Smooth muscle cell of the brain vasculature (primary cell): ENCODE measurements around the gene CAPN5.
A peak's percentile ranks its signal among the peaks of the same experiment; 100 is the strongest.
"Not testable (repeated sequence)": the region's sequence is repeated elsewhere in the genome, so short reads cannot be mapped to it uniquely, and the experiment has no call there.

Experiments used
- DNase-seq: peaks from one replicate; pipeline ENCODE4 v3.0.0-alpha.2; 2012; ENCODE audit warnings: low read depth, low spot score

The CAPN5 gene

DNA sequence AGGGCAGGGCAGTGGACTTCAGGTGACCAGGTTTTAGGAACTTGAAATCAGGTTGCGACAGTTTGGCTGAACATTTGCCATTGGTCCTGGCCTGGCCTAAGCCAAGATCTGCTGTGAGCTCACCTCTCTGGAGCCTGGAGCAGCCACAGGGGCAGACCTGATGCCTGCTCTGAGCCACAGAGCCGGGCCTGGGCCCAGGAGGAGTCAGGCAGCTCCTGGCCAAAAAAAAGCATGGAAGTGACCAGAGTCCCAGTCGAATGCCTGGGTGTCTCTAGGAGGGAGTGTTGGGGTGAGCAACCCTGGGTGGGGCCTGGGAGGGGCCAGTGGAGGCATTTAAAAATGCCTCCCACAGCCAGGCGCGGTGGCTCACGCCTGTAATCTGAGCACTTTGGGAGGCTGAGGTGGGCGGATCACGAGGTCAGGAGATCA, 29.8 kb downstream of the CAPN5 start:
- DNase-seq: no peak

DNA sequence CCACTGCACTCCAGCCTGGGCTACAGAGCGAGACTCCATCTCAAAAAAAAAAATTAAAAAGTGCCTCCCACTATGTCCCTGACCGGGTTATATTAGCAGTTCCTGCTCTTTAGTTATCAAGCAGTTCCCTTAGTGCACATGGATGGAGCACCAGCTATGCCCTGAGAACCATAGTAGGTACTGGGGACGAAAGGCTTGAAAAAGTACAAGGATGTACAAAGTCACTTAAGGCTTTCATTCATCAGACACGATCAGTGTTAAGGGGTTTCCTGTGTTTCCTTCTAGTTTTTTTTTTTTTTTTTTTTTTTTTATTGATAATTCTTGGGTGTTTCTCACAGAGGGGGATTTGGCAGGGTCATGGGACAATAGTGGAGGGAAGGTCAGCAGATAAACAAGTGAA, 30.4 kb downstream of the CAPN5 start:
- not testable (repeated sequence) for DNase-seq

DNA sequence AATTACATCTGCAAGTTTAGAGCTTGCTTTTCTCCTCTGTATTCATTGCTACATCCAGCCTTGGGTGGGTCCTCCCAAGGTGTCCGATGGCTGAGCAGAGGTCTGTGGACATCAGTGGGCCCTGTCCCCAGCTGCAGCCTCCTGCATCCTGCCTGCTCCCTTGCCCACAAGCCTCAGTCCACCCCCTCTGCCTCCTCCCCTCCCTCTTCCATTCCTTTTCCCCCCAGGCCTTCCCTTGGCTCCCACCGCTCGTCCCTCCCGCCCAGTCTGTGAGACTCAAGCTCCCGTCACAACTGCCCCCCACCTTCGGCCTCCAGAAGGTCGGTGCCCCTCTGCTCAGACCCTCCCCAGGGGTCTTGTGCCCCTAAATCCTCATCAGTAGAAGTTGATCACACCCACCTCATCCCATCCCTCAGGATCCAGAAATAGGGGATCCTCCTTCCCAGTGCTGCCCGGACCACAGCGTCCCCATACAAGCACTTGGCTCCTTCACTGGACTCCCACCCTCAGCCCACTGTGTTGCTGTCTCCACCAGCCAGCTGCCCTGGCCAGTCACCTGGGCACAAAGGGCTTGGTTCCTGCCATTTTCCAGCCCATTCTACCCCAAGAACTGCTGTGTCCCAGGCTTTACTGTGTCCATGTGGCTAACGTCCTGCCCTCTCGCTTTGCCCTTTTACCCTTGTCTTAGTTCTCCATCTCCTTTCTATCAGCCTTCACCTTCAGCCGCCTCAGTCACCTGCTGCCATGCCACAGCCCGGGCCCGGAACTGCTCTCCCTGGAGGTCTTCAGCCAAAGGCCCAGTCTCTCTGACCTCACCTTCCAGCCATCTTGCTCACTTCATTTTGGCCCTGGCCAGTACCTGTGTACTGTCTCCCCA, 33.6 kb downstream of the CAPN5 start:
- DNase-seq: no peak

DNA sequence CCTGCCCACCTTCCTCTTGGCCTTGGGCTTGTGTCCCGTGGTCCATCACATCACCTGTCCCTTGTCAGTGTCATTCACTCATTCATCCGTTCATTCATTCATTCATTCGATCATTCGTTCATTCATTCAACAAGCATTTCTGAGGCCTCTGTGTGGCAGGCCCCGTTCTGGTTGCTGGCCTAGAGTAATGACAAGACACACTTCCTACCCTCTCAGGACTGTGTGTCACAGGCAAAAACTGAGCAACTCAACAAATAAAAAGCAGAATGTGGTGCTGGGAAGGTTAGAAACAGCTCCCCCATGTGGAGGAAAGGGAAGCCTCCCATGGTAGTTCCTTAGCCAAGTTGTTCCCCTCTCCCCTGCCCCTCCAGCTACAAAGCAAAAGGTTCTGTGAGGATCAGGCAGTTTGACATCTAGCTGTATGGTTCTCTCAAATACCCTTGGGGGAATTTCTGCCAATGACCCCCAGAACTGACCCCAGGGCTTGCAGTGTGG, 34.3 kb downstream of the CAPN5 start:
- DNase-seq: no peak

DNA sequence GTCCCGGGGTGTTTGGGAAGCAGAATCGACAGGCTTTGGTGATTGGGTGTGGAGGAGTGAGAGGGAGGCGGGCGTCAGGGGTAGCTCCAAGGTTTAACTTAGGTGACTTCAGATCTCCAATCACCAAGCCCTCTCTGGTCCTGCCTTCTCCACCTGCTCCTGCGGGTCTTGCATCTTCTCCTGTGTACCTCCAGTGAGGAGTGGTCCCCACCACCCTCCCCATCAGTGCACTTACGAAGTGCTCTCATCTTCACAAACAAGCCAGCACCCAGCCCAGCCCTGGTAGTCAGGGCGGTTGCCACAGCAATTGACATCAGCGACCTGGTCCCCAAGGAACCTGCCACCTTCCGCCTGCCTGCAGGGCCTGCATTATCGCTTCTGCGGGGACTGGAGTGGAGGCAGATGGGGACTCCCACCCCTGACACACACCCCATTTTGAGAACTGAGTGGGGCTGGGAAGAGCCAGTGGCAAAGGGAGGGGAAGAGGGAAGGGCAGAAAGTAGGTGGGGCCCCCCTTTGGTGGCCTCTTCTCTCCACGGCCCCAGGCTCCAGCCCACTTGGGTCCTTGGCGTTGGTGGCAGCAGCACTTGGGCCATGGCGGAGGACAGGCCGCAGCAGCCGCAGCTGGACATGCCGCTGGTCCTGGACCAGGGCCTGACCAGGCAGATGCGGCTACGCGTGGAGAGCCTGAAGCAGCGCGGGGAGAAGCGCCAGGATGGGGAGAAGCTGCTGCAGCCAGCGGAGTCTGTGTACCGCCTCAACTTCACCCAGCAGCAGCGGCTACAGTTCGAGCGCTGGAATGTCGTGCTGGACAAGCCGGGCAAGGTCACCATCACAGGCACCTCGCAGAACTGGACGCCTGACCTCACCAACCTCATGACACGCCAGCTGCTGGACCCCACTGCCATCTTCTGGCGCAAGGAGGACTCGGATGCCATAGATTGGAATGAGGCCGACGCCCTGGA, 35.8 kb downstream of the CAPN5 start, which contains the start of gene OMP:
OMP (plus strand) TSS at position 595 of the 965 bp plus-strand sequence; CDS start at position 595, 0 bp downstream.
- no peak for DNase-seq

DNA sequence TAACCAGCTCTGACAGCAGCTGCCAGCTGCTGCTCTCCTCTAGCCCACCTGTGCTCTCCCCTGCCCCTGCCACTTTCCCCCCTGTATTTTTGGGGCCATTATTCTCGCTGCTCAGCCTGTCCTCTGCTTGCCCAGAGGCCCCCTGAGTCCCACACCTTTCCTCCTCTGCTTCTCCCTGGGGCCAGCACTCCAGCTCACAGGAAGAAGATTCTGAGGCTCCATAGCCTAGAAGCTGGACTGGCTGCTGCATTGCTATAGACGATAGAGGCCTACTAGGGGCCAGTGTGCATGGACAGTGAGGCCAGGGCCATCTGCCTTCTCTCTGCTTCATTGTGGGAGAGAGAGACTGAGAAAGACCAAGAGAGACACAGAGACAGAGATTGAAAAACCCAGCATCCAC, 36.5 kb downstream of the CAPN5 start:
- no peak for DNase-seq

DNA sequence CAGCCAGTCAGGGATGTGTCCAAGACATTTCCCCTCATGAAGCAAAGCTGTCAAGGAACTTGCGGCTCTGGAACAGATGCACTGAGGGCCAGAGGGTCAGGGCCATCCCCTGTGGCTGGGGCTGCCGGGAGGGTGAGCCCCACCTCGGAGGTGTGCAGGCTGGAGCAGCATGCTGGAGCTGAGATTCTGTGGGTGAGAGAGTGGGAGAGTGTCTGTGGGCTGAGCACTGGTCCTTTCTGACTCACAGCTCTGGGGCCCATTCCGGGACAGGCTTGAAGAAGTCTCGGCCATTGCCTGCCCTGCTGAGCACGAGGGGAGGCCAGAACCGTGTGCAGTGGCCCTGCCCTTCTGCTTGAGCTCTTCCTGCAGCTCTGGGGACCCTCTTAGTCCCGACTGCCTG, 38.0 kb downstream of the CAPN5 start:
- DNase-seq: no peak

DNA sequence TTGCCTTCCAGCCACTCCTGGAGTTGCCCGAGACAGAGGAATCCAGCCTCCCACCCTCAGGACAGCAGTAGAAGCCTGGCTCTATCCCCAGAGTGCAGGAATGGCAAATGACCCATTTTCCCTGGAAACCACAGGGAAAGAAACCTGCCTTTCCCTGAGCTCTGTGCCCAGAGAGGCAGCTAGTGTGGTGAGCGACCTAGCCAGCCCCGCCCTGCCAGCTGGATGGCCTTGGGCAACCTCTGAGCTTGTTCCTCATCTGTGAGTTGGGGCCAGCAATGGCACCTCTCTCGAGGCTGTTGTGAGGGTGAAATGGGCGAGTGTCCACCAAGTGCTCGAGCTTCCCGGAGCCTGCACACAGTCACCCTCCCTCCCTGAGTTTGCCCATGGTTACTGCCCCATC, 39.5 kb downstream of the CAPN5 start:
- no peak for DNase-seq

DNA sequence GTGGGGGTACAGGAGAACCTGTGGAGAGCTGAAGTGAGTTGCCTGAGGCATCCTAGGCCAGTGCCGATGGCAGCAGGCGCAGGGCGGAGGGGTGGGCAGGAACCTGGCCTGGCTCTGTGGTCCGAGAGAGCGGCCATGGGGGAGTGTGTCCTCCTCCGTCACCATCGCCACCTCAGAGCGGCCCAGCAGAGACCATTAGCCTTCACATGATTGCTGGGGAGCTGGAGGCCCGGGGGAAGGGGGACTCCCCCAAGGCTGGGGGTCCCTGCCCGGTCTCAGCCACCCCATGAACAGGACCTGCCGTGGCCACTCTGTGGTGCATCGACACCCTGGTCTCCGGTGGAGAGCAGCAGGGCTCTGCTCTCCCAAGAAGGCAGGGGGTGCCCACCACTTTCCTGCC, 40.0 kb downstream of the CAPN5 start:
- DNase-seq: no peak

DNA sequence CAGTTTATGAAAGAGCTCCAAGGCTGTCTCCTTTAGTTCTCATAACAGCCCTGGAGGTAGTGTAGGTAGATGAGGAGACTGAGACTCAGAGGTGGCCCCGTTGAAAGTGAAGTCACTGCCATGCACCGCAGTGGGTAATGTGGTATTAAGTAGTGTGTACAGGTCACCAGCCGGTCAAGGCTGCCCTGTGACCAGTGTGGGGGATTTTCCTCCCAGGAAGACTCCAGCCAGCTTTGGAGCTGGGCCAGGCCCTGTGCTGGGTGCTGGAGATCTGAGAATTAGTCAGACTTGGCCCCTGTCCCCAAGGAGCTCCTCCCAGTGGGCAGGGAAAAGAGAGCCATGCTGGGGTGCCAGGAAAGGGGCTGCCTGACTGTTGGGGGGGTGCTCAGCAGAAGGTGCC, 41.2 kb downstream of the CAPN5 start:
- peak; percentile 56 for DNase-seq

DNA sequence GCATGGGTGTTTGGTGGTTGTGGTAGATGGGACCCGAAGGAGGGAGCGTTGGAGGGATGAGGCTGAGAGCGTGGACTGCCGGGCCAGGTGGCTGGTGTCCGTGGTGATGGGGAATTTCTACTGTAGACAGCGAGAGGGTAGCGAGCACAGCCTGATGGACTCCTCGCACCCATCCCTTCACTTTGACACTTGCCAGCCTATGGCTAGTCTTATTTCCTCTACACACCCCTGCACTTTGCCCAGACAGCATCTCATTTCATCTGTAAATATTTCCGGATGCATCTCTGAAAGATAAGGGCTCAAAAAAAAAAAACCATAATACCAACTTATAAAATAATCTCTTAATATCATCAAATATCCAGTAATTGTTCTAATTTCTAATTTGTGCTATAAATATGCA, 41.7 kb downstream of the CAPN5 start:
- no peak for DNase-seq

DNA sequence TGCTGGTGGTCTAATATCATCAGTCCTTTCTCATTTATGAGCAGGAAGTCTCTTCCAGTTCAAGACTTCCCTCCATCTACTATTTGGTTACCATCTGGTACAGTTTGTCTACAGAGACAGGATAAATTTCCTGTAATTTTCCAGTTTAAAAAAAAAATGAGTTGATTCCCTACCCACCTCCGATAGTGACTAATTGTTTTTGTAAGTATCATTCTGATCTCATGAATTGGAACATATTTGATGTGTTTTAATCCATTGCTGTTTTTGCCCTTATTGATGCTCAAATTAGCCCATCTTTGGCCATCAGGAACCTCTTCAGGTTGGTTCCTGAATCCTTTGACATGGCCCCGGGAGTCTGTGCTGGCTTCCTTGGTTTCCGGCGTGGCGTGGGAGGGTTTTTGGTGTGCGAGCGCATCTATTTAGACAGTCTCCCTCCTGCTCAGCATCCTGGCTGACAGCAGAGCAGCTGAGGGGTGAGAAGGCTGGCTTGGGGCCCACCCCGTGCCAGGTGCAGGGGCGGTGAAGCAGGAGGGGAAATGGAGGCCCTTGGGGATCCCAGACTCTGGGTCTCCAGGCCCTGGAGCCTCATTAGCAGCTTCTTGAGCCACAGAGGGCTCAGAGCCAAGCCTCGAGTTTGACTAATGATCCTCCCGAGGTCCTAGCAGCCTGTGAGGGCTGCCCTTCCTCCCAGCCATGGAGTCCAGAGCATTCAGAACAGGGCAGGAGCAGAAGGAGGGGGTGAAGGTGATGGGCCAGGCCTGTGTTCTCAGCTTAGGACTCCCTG, 42.7 kb downstream of the CAPN5 start:
- no peak for DNase-seq

DNA sequence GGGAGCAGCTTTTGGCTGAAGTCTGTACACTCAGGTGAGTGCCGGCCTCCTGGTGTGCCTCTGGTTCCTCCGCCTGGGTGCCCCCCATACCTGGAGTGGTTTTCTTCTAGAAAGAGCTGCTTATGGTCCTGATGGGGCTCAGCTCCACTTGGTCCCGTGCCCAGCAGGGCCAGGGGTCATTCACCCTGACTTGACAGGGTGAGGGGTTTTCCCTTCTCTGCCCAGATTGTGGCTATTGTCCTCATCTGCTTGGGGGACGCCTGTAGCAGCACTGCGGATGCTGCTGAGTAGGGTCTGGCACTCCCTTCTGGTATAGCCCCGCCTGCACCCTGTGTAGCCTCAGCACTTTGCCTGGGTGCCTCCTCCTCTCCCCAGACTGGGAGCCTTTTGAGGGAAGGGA, 44.1 kb downstream of the CAPN5 start:
- DNase-seq: no peak

DNA sequence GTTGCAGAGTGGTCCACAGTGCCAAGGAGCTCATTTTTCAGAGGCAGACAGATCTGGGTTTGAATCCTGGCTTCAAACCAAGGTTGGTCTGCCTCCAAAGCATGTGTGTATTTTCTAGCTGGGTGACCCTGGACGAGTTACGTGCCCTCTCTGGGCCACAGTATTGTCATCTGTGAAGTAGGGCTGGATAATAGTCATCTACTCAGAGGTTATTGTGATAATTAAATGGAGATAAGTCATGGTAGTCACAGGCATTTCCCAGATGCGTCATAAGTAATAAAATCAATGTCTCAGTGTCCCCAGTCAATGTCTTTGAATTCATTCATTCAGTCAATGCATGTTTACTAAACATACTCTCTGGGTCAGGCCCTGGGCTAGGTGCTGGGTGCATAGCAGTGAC, 44.5 kb downstream of the CAPN5 start:
- no peak for DNase-seq

DNA sequence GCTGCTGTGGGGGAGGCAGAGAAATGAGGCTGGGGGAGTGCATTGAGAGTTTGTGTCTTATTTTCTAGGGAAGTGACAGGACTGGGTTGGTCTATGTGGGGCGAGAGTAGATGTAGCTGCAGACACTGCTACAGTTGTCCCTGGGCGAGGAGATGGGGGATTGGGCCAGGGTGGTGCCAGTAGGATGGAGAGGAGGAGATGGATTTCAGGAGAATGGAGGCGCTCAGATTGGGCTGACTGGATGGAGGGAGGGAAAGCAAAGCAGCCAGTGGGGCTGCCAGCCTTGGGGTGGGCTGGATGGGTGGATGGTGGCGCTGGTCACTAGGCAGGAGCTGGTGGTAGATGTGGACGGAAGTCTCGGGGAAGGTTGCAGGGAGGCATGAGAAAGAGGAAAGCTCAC, 45.2 kb downstream of the CAPN5 start:
- DNase-seq: no peak

DNA sequence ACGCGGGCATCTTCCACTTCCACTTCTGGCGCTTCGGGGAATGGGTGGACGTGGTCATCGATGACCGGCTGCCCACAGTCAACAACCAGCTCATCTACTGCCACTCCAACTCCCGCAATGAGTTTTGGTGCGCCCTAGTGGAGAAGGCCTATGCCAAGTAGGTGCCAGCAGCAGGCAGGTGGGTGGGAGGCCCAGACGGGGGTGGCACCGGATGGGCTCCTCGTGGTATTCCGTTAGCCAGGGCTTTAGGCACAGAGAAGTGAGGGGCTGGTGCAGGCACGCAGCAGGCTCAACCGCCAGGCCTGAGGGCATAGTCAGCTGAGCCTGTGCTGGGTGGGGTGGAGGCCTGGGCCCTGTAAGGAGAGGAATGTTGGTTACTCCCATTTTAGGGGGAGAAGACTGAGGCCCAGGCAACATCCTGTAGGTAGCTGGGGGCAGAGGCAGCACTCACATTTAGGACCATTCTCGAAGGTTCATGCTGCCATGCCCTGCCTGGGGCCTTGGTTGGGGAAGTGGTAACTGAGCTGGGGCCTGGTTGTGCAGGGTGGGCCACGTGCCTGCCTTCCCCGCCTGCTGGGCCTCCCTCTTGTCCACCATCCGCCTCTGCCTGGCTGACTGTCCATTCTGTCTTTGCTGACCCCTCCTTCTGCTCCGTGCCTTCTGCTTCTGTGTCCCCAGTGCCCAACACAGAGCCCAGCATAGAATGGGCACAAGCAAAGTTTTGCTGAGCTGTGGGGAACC, 46.0 kb downstream of the CAPN5 start:
- no peak for DNase-seq

DNA sequence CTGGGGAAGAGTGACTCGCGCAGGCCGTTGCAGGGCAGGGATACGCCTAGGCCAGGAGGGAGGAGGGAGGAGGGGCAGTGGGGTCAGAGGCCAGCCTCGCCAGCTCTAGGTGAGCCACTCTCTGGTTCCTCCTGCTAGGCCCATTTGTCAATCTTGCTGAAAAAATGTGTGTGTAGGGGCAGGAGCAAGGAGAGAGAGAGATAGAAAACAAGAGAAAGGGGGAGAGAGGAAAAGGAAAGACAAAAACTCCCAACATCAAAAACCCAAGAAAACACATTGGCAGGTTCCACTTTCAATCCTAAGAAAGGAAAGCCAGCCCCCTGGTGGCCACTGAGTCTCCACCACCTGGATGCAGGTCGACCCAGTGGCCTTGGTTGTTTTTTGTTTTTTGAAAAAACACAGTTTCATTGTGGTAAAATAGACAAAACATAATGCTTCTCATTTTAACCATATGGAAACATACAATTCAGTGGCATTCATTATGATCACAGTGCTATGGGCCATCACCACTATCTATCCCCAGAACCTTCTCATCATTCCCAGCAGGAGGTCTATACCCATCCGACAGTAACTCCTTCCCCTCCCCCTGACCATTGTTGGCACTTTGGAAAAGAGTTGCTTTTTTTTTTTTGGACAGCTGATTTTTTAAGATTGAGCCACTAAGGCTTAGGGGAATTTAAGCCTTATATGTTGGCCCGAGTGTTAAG, 46.8 kb downstream of the CAPN5 start:
- no peak for DNase-seq

DNA sequence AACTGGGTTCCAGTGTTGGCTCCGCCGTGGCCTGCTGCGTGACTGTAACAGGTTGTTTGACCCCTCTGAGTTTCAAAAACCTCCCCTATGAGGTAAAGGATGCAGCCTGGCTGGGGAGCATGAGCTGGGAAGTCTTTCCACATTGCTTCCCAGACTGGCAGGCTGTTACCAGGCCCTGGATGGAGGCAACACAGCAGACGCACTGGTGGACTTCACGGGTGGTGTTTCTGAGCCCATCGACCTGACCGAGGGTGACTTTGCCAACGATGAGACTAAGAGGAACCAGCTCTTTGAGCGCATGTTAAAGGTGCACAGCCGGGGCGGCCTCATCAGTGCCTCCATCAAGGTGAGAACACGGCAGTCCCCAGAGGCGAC, 47.3 kb downstream of the CAPN5 start:
- DNase-seq: no peak

DNA sequence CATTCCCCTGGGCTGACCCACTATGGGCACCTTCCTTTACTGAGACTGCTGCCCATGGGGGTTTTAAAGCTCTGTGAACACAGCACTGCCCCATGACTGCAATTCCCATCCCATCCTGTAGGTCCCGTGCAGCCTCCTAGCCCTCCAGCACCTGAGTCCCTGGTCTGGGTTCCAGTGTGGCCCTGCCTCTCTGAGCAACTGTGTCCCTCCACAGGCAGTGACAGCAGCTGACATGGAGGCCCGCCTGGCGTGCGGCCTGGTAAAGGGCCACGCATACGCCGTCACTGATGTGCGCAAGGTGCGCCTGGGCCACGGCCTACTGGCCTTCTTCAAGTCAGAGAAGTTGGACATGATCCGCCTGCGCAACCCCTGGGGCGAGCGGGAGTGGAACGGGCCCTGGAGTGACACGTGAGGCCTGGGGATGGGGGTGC, 48.4 kb downstream of the CAPN5 start:
- no peak for DNase-seq

DNA sequence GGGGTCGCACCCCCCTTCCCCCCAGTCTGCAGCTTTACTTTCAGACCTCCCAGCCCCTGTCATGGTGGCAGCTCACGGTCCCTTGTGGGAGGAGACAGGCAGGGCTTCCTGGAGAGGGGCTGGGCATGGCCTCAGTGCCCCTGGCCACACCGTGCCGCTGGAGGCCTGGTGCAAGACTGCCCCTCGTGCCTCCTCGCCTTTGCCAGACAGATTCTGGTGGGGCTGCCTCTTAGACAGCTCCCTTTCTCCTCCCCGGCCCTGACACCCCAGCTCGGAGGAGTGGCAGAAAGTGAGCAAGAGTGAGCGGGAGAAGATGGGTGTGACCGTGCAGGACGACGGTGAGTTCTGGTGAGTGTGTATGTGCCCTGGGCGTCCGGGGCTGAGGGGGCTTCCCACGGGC, 49.2 kb downstream of the CAPN5 start:
- DNase-seq: no peak
